Measurements from ENCODE around the gene DRGX.

GRCh38 chr10:49355221-49355620 lies 40.7 kb downstream of the DRGX start:
- TF ChIP-seq EZH2 (IDR thresholded peaks at IDR 0.05; ENCODE audit: borderline replicate concordance, low read depth, low read length, poor library complexity, severe bottlenecking) (no peak), CTCF (conservative IDR thresholded peaks at IDR 0.05; ENCODE audit: low read depth, low read length) (no peak)

All from A673 (cell line).